M059J (cell line): ENCODE results near the gene HDAC11. TPM values are rescaled to one million over a fixed set of nuclear protein-coding genes. Genes with fewer than 3 reads are reported as not detected.

Experiments used
- DNase-seq: peaks from one replicate; pipeline ENCODE4 v3.0.0-alpha.2; 2012; ENCODE audit warnings: low read depth
- total RNA-seq: library from RNA; depleted of rRNA; stranded (reverse); fragments of >200 nt; shearing (Covaris generic); gene quantifications from 2 replicates; pipeline ENCODE4 v1.2.3, GENCODE V29; 2014

The HDAC11 gene
- total RNA-seq, 1 experiment from 2014 or later = 5.5 TPM

- no peak for DNase-seq
Observed at GRCh38 chr3:13524979-13525669, 45.0 kb downstream of the HDAC11 start.

DNA sequence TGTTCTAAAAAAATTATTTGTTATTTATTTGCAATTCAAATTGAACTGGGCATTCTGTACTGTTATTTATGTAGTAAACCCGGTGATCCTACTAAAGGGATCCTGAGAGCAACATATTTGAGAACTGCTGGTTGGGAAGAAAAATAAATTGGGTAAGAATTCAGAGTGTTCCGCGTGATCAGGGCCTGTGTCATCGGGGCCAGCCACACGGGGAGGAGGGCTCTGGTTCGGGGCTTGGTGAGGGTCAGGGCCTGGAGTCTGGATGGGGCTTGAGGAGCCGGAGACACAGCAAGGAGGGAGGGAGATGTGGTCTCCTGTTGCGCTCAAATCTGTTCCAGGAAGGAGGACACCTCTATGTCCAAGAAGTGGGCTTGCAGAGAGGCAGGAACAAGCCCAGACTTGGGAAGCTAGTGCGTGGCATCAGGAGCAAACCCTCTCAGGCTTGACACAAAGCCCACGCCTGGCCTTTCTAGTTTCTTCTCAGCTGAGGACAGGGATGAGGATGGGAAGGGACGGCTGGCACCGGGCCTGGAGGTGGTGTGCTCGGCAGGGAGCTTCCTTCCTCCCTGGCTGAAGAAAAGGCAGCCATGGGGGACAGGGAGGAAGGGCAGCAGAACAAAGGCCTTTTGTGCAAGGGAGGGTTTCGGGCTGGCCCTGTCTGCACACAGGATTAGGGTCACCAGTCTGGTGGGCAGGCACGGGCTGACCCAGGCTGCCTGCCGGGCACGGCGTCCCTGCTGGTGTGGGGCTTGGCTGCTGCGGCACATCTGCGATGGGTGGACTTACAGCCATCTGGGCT lies 45.9 kb downstream of the HDAC11 start:
- DNase-seq = no peak

GRCh38 chr3:13526626-13526949 lies 46.5 kb downstream of the HDAC11 start:
- no peak for DNase-seq

DNA sequence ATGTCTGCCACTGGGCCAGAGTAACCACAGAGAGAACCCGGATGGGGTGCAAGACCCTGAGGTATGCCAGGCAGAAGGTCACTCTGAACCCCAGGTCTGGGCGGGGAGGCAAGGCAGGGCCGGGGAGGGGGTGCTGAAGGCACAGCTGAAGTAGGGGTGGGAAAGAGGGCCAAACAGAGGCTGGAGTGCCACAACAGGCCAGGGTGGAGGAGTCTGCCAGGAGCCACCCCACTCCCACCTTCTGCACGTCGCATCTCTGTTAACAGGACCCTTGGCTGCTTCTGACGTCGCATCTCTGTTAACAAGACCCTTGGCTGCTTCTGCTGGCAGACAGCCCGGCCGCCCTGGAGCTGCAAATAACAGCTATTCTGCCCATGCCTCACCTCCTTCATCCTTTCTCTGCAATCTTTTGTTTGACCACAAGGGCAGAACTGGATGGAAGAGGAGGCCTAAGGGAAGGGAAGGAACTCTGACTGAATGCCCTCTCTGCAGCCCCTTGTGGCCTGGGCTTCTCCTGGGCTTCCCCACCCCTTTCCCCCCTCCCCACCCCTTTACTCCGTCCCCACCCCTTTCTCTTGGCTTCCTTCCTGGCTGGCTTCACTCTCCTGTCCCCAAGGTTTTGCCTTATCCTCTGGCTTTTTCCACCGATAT lies 48.2 kb downstream of the HDAC11 start:
- DNase-seq = peak; percentile 39

- DNase-seq = no peak
Observed at GRCh38 chr3:13529196-13530112, 49.3 kb downstream of the HDAC11 start.

DNA sequence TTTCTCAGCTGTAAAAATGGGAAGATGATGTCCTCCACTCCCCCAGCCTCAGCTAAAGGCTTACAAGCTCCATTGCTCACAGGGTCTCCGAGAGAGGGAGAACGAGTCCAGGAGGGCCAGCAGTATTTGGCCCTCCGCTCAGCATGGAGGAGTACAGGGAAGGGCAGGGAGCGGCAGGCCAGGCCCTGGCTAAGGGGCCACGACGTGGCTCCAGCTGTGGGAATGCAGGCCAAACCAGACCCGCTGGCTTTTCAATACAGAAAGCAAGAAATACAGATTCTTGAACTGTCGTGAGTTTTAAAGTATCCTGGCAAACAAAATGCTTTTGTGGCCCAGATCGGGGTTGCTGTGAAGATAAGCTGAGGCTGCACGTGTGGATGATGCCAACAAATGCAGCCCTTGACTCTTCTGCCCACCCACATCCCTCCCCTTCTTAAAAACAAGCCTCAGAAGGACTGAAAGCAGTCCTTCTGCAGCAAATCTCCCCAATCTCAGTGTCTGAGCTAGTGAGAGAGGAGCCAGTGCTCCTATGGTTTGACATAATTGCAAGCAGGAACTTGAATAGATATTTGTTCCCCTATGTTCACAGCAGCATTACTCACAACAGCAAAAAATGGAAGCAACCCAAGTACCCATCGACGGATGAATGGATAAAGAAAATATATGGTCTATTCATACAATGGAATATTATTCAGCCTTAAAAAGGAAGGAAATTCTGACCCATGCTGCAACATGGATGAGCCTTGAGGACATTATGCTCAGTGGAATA lies 50.3 kb downstream of the HDAC11 start:
- DNase-seq = no peak

DNA sequence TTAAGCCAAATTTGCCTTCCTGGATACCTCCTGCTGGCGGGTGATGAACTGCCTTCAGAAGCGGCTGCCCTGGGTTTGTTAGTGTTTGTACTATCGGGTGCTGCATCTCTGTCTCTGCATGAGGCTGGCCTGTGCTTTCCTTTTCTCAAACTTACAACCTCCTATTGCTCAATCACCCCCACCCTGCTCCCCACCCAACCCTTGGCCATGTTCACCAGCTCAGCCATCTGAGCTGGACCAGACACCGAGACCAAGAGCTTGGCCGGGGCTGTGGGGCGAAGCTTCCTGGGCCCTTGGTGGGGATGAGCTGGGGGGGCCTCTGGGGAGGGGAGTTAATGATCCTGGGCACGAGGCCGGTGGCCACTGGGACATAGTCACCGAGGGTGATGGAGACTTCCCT lies 52.0 kb downstream of the HDAC11 start:
- no peak for DNase-seq

DNA sequence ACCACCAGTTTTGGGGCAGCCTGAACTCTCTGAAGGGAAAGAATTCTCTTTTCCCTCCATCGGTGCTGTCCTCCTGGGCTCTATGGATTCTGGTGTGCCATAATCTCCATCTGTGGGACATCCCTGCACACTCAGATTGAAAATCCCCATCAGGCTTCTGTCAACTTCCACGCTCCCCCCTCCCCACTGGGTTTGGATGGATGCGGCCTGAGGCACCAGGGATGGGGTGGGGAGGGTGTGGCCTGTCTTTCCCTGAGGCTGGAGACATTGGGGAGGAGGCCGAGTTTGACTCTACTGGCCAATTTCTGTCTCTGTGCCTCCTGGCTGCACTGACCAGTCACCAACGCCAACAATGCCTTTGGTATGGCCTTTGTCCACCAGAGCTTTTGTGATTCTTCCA lies 52.5 kb downstream of the HDAC11 start:
- no peak for DNase-seq

- no peak for DNase-seq
Observed at GRCh38 chr3:13533885-13534301, 53.8 kb downstream of the HDAC11 start.

DNA sequence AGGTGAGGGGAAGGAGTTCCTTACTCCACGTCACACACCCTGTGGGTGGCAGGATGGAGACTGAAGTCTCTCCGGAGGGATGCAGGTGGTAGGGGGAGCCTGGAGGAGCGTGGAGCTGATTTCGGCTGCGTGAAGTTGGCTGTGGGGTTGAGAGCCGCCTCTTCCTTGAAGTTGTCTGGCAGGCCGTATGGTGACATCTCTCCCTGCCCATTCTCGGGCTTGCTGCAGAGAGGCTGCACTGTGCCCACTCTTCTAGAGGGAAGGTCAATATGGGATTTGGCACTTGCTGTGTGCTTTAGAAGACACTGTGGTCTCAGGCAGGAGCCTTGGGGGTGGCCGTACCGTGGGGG lies 55.4 kb downstream of the HDAC11 start:
- DNase-seq = no peak

DNA sequence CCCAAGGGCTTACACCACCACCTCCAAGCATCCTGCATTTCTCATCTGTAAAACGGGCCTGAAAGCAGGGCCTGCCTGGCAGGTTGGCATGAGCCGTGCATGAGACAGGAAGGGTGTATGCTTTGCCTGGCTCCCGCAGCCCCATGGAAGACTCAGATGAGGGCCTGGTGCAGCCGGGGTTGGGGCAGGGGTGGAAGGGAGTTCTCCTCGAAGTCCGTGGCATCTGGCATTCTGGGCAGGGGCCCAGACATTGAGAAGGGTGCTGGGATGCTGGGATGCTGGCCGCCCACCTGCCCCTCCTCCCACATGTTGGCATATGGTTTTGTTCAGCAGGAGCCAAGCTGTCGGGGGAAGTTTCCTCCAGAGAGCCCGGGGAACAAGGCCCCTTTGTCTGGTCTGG lies 55.8 kb downstream of the HDAC11 start:
- no peak for DNase-seq

DNA sequence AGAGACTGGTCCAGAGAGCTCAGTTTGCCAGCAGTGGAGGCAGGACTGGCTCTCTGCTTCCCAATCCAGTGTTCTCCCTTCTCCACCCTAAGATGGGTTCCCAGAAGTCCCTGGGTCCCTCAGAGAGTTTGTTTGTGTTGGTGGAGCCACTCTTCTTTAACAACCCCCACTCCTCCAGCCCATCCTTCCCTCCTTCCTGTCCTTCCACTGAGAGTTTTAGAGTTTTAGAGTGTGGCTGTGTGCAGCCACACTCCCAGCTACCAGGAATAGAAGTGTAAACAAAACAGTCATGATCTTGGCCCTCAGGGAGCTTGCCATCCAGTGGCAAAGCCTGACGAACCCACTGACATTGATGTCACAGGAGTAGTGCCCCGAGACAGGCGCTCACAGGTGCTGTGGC lies 56.3 kb downstream of the HDAC11 start:
- no peak for DNase-seq

DNA sequence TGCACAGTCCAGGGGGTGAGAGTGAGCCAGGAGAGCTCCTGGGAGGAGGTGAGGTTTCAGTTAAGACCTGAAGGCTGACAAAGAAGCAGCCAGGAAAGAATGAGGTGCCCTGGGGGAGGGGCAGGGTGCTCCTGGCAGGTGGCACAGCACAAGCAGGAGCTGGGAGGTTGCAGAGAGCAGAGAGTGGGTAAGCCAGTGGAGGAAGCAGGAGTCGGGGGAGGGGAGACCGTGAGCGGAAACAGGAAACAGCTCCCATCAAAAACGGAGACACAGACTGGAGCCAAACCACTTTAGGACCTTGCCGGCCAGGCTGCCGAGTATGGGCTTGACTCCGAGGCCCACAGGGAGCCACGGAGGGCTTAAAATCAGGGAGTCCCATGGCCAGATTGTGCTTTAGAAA lies 56.7 kb downstream of the HDAC11 start:
- DNase-seq = no peak

GRCh38 chr3:13537244-13537908 lies 57.3 kb downstream of the HDAC11 start:
- no peak for DNase-seq

DNA sequence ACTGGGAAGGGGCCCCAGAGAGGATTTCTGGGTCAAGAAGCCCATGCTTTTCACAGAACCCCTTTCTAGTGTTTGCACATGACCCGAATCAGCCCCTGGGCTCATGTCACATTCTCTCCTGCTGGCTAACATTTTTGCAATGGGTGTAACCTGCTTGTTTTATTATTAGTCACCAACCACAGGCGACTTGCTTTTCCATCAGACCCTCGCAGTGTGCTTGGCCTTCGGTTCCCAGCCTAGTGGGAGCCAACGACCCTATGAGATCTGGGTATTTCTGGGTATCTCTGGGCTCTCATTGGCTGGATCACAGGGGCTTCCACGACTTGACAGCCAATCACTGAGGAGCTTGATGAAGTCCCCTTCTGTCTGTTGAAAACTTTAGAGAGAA lies 57.8 kb downstream of the HDAC11 start:
- DNase-seq = peak; percentile 95

DNA sequence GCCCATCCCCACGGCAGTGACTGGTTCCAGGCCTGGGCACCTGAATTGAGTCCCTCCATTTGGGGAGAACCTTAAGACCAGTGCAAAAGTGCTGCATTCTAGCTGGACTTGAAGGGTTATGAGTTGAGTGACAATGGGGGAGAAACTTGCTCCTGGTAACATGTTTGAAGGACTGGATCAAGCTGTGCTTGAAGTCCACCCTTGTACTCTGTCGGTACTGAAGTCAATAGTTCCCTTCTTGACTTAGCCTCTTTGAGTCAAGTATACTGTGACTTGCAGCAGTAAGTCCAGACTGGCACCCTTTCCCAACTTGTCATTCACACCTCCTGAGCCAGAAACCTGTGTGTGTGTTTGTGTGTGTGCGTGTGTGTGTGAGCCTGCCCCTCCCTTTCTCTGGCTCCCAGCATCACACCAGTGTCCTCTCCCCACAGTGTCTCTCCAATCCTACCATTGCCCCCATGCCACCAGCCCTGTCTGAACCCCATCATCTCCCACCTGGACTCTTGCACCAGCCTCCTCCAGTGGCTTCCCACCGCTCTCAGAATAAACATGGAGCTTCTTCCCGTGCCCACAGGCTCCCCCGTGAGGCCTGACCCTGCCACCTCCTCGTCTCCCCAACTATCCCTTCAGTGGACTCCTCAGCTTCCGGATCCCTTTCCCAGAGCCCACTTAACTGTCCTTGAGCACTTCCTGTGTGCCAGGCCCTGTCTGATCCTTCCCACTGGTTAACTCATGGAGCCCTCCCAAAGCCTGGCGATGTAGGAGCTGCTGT lies 58.6 kb downstream of the HDAC11 start:
- no peak for DNase-seq

- DNase-seq = peak; percentile 87
Observed at GRCh38 chr3:13539292-13539638, 59.2 kb downstream of the HDAC11 start.

- DNase-seq = peak; percentile 52
Observed at GRCh38 chr3:13539671-13540070, 59.6 kb downstream of the HDAC11 start.

DNA sequence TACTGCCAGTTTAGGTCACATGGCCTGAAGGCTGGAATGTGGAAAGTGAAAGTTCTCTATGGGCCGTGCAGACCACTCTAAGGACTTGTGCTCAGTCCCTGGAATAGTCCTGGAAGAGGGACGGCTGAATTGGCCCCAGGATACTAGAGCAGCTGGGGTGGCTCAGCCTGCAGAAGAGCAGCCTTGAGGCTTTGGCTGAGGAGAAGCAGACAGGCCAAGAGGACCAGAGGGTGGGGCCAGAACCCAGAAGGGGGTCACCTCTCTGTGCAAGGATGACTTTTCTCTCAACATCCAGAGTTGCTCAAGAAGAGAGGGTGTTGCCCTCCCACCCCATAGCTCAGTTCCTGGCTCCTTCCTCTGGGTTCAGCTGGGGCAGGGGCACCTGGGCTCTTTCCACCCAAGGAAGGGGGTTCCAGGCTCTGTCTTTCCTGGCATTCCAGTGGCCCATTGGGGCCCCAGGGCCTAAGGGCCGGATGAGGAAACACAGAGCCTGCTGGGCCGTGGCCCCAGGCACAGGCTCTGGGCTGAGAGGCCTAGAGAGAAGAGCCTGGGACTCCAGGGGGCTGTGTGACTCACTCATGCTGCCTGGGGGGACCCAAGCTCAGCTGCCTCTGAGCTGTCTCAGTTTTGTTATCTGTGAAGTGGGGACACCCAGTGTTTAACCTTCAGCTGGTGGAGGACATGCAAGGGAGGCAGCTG lies 60.3 kb downstream of the HDAC11 start:
- no peak for DNase-seq
